RPMI8226 (cell line): Measurements from ENCODE around the gene FBXL4.
A peak's percentile ranks its signal among the peaks of the same experiment; 100 is the strongest.

Source experiments
- DNase-seq: peaks from one replicate; pipeline ENCODE4 v3.0.0-alpha.2; 2015

FBXL4 gene

DNA sequence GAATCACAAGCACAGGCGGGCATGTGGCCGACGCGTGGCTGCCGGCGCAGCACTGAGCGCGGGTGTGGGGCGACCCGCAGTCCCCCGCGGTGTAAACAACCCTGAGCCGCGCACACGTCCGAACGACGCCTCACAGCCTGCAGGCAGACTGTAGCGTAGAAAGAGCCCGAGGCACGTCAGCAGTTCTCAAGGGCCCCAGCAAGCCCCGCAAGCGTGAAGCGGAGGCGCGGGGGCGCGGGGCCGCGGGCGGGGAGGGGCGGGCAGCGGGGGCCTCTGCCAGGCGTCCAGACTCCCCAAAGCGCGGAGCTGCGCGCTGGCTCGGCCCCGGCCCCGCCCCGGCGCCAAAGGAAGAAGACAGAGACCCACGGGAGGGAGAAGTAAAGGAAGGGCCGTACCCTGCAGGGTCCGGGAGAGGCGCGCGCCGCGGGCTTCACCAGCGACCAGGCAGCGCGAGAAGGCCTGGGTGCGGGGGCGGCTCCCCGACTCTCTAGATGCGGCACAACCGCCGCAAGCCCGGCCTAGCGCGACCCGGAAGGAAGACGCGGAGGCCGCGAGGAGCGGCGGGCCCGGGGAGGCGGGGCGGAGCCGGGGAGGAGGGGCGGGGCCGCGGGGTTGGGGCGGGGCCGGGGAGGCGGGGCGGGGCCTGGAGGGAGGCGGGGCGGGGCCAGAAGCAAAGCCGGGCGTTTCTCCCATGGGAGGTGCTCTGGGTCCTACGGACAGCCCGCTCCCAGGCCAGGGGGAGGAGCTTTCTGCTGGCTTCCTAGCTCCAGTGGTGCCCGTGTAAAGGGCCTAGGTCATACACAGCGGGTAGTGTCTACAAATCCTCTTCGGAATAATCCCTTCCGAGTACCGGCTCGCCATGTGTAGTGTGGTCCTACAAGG is at the start of gene FBXL4:
Gene FBXL4, minus strand, starts transcription at position 536 of the 882 bp plus-strand sequence. CDS start 20,958 bp downstream, outside the sequence.
- DNase-seq: peak; percentile 76

DNA sequence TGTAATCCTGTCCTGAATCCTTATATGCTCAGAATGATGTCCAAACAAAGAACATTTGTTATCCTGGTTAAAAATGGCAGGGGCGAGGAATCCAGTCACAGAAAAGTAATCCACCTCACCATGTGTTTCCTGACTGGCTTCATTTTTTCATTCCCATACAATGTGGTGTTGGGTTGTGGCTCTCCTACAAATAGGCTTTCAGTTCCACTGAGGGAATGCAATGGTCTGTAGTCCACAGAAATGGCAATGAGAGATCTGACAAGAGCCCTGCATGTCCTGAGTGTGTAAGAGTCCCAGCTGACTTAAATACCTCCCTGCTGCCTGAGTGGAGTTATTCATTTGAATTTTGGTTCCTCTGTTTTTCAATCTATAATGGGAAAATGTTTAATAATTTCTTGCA is 47.4 kb upstream of the FBXL4 start:
- no peak for DNase-seq

DNA sequence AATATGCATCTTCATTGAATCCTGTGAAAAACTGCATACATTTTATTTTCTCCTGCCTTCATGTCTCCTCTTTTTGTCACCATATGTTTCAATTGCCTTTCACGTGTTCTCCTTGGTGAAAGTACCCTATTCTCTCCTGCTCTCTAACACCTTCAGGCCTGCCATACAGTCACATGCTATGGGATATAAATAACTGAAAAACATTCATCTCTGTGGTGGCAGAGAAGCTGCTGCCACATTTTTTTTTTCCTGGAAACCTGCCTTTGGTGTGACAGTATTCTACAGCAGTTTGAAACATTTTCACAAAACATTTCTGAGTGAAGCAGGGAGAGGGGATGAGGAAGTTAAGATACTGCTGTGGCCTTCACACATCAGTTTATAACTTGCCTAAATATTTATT is 44.8 kb upstream of the FBXL4 start:
- no peak for DNase-seq

DNA sequence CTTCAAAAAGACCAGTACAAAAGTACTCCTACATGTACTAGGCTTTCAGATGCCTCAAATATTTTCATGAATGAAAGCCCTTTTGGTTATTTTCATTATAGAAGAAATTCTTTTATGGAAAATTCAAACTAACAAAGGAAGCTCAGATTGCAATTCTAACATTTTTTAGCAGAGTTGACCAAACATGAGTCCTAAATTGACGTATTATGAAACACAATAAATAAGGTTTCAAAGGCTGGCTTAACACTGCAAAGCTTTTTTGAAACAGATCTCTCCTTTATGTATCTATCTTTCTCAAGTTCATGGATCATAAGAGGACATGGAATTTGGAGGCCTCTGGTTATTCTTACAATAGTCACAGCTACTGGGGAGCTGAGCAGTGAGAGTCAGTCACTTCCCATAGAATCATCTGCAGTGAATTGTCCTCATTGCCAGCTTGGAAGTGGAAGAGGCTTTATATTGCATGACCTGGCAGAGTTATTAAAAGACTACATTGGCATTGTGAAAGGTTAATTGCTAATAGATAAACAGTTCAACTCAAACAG is 38.4 kb upstream of the FBXL4 start:
- no peak for DNase-seq

DNA sequence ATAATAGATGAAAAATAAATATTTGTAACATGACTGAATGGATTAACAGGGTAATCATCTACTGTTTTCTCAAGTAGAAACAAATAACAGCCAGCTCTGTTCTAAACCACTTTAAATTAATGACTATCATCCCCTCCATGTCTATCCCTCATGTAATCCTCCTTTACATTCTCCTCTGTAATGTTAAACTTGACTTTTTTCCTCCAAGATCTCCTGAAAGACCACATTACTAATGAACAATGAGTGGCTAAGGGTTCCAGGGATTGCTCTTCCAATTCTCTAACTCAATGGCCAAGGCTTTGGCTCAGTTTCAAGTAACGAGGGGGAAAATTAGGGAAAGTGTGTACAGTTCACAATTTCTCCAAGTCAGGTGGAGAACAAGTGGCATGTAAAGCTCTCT is 37.6 kb upstream of the FBXL4 start:
- no peak for DNase-seq

DNA sequence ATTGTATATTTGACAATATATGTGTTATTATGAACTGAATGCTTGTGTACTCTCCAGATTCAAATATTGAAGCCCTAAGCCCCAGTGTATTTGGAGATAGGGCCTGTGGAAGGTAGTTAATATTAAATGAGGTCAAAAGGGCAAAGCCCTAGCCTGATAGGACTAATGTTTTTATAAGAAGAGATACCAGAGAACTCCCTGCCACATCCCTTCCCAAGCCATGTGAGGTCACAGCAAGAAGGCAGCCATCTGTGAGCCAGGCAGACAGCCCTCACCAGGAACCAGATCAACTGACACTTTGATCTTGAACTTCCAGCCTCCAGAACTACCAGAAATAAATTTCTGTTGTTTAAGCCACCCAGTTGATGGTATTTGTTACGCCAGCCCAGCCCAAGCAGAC is 36.4 kb upstream of the FBXL4 start:
- no peak for DNase-seq

DNA sequence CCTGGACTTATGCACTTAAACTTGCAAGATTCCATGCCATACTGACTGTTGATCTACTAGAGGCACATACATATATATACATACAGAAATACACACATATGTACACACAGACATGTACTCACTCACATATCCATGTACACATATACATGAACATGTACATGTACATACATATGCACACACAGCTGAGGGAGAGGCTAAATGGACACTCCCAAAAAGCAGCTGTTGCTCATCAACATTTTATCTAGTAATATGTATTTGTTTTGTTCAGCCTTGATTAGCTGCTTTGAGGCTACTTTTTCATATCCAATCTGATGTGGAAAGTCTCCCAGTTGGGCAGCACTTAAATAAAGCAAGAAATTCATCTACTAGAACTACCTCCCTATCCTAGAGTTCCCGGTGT is 33.7 kb upstream of the FBXL4 start:
- no peak for DNase-seq

DNA sequence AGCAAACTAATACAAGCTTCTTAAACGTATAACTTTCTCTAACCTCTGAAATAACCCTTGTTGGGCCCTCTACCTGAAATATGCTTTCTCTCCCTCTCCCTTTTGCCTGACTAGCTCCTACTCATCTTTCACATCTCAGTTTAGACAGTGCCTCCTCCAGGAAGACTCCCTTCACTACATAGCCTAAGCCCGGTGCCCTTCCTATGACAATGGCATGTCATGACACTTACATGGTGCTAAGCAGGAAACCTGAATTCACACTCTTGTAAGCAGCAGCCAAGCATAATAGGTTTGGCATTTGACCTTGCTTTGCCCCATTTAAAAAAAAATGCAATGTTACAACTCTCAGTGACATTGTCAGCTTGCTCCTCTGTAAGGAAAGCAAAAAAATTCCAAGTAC is 33.1 kb upstream of the FBXL4 start:
- no peak for DNase-seq

DNA sequence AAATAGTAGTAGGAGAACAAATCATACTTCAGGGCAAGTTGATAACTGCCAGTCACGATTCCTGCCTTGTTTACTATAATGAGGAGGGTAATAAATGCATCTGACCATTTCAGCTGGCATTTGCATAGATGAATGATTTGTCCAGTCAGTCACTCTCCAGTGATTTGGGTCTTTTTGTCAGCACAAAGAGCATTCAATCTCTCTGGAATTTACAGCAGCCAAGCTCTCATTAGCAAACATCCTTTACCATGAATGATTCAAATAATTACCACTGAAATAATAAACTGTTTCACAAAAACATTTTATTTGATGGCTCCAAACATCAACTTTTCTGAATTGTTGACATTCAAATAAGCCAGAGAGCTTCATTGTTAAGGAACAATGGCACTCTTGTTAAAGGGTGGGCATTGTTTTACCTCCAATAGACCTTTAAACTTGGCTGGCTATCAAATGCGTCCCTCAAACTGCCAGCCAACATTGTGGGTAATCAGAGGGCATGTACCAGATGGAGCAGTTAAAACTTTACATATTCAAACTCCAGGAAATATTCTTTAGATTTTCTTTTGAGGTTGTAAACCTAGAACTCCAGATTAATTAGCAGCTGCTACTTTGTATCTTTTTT is 30.0 kb upstream of the FBXL4 start:
- no peak for DNase-seq

DNA sequence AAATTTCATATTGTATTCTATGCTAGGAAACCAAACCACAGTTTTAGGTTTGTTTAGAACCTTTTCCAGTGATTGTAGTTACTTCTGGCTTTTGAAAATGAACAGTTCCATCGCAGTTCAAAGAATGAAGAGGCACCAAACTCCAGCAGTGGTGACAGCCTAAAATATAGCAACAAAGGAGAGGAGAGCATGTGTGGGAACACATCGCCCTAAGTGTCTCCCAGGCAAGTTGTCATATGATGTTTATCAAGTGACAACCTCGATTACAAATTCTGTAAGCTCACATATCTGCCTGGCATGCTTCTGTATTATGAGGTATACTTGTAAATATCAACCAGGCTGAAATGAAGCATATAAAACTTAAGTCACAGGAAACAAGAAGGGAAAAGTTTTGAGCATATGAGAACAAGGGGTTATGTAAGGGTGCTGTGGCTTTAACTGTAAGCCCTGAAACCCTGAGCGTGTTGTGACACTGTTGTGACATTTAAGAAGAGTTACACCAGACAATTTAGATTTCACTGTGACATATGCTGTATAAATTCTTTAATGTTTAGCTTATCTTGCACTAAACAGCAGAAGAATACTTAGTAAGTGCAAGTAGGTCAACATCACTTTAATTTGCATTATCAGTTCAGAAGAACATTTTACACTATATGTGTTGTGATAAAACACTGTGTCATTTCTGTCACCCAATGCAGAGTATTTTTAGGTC is 29.1 kb upstream of the FBXL4 start:
- no peak for DNase-seq

DNA sequence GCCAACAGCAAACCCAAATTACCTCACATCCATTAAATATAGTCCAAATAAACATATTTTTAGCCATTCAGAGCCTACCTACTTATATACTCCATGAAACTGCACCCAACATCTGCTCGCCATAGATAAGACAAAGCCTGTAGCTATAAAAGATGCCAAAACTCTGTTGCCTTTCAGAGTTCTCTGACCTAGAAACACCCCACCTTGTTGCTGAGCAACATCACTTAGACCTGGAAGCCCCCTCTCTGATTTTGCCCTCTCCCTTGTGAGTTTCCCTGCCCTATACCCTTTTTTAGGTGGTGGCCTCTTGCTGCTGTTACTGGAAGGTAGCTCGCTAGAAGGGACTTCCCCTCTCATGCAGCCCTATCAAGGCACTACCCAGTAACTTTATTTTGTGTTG is 27.7 kb upstream of the FBXL4 start:
- no peak for DNase-seq

DNA sequence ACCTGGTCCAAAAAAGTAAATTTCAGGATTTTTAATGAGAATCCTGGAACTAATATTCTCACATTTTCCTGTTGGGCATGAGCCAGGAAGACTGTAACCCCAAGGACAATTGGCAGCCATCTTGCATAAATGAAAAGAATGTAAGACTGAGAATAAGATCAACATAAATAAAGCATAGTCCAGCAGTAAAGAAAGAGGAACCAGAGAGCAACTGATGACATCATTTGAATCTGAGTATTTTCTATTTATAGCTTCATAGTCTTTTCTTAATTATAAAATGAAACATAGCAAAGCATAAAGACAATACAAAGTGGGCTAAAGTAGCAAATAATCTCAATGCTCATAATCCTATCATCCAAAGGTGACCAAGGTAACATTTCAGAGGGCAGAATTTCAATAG is 26.6 kb upstream of the FBXL4 start:
- no peak for DNase-seq

DNA sequence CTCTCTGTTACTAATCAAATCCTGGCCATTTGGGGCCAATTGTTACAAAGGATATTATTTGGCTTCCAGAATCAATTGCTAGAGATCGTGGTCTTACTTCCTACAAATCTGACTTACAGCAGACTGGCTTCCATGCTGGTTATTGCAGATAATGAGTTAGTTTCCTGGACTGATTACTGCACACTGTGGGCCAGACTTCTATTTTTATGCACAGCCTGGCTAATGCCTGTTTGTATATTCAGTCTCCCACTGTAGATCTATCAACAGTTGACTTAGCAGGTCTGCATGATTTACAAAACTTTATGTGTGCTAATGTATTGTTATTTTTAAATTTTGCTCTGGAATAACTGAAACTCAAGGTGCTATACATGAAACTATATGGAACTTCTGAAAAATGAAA is 25.8 kb upstream of the FBXL4 start:
- no peak for DNase-seq

DNA sequence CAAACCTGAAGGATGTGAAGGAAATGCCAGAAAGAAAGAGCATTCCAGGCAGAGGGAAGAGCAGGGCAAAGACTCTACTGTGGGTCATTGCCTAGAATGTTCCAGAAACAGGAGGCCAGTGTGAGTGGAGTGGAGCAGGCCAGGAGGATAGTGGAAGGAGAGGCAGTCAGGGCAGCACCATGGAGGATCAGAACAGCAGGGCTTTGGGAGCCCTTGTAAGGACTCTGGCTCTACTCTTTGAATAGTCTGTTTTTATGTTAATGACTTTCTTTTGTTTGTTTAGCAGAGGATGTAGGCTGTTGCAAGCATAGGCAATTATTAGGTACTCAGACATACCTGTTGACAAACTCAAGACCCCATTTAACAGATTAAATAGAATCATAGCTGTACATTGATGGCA is 23.6 kb upstream of the FBXL4 start:
- no peak for DNase-seq

DNA sequence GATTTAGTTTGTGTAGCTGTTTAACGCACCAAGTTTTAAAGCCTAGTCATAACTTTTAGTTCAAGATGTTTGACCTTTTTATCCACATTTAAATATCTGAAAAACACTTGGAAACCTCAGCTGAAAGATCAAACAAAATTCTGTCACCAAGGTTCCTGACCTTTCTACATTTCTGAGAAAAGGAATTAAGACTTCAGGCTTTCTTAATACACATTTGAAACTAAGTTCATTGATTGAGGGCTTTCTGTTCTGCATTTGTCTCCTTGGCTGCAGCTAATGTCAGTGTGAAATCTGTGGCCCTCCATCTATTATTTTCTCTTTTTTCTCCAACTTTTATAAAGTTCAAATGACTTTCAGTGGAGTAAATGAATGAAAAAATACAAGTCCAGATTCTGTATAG is 22.7 kb upstream of the FBXL4 start:
- no peak for DNase-seq

DNA sequence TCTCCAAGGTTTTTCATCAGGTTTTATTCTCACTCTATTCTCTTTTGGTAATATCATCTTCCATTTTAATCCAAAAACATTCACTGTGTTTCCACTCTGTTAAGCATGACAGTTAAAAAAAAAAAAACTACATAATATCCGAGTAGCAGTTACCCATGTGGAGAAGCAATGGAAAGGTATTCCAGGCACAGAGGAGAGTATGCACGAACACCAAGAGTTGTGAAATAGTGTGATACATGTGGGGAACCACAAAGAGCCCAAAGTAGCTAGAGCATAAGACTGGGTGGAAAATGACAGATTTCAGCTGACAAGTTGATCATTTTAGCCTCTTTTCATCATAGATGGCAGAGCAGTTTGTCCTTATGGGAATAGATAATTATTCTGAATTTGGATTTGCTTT is 19.9 kb upstream of the FBXL4 start:
- no peak for DNase-seq

DNA sequence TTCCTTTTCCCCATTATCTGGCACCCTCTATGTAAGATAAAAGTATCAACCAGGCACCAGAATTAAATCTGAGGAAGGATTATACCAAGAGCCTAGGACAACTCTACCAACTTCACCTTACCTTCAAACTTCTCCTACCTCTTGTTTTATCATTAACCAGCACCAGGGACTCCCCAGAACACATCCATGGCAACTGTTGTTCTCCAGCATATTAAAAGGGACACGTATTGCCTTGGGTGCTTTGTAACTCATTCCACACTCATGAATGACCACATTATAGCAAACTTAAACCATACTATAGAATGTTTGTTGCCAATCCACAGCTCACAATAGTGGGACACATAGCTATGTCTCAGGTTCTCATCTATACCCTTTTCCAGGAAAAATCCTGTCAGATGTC is 11.9 kb upstream of the FBXL4 start:
- DNase-seq: no peak

DNA sequence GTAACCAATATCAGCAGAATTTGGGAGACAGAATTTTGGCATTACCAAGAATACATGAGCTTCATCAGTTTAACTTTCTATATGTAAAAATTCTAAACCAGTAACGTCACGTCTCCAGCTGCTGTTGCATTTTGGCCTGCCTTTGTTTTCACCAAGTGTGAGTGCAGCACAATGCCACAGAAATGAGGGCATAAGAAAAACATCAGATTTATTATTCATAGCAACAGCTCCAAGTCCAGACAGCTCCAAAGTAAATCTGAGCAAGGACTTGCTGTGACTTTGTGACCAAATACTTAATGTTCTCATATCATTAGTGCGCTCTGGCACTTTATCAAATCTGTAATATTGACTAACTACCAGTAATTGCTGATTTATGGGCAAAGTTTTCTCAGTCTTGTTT is 11.0 kb upstream of the FBXL4 start:
- no peak for DNase-seq

DNA sequence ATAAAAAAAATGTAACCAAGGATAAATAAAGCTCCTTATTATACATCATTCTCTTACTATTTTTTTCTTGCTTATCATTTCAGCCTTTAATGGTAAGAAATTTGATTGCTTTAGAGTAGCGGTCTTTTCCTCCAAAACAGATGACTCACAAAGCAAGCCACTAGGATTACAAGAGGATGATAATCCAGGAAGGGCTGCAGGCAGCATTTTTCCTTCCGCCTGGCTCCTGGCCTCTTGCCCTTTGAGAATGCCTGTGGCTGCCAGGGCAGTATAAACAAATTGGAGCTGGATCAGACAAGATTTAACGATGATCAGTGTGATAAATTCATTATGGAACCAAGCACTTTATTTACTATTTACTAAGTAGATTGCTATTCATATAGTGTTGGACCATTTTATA is 9.7 kb upstream of the FBXL4 start:
- DNase-seq: no peak

DNA sequence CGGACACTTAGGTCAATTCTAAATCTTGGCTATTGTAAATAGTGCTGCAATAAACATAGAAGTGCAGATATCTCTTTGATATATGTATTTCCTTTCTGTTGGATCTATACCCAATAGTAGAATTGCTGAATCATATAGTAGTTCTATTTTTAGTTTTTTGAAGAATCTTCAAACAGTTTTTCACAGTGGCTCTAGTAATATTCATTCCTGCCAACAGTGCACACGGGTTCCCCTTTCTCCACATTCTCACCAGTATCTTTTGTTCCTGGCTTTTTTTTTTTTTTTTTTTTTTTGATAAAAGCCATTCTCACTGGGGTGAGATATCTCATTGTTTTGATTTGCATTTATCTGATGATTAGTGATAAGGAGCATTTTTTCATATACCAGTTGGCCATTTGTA is 1.8 kb upstream of the FBXL4 start:
- no peak for DNase-seq

DNA sequence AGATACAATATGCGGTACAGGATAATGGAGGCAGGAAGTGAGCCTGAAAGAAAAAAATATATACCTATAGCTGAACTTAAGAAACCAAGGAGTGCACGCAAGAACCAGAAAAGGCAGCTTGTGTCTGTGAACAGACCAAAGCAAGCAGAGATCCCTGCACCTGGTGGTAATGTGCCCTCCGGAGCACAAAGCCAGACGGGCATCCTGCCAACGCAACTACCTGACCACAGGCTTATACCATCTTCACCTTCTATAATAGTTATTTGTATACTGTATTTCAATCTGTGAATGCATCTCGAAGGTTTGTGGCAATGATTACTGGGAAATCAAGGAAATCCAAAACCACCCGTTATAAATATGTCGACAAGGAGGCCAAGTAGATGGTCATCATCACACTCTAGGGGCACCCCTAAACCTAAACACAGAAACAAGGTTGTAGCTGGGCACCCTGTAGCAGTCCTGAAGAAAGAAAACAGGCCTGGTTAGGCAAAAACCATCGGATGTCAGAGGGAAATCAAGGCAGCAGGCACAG is 801 bp downstream of the FBXL4 start:
- DNase-seq: peak; percentile 89

DNA sequence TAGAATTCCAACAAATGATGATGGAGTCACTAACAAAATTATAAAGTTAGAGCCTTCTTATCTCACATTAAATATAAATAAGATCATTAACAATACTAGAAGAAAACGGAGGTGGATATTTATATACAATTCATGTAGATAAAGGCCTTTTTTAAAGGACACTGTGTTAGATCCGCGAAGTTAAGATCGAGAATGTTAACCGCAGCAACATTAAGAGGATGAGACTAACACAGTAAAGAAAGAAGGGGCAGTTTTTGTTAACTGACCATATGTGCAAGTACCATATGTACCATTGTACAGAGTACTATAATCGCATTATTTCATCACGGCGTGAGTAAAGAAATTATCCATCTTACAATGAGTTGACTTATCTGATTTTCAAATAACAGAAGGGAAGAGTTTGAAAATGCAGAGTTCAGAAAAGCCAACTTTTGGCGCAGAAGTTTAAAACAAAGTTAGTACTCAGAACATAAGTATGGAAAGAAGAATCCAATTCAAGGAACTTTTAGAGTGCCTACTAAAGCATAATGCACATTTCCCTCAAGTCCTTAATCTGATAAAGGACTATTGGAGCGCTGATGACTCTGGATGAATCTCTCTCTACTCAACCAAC is 1.4 kb downstream of the FBXL4 start:
- peak; percentile 17 for DNase-seq
